Mesodermal cell (in vitro differentiated cells): ENCODE results near the gene TRAM2.

Experiments
- H3K27ac ChIP-seq: 2 replicates; pipeline ENCODE4 v1.7.0; 2013; ENCODE audit warnings: mild to moderate bottlenecking, low read depth, low read length, moderate library complexity; ENCODE audit not compliant: severe bottlenecking
- H3K36me3 ChIP-seq: 2 replicates; pipeline ENCODE4 v1.7.1; 2013; ENCODE audit warnings: mild to moderate bottlenecking, low read length, moderate library complexity; ENCODE audit not compliant: control insufficient read depth, insufficient read depth
- H3K4me1 ChIP-seq: one replicate; pipeline ENCODE4 v1.7.1; 2013; ENCODE audit warnings: mild to moderate bottlenecking, low read length; ENCODE audit not compliant: insufficient read depth, control insufficient read depth, poor library complexity, severe bottlenecking
- H3K4me3 ChIP-seq: 2 replicates; pipeline ENCODE4 v1.7.0; 2013; ENCODE audit warnings: low read length, control low read depth, mild to moderate bottlenecking; ENCODE audit not compliant: insufficient read depth, poor library complexity, severe bottlenecking; ENCODE audit errors: extremely low read depth
- H3K9me3 ChIP-seq: 2 replicates; pipeline ENCODE4 v1.7.1; 2013; ENCODE audit warnings: mild to moderate bottlenecking, low read length, moderate library complexity; ENCODE audit not compliant: control insufficient read depth
- WGBS, 2 experiments: methylation state at CpG; one replicate each; pipeline ENCODE4 v1.1.5; 2013; ENCODE audit warnings: missing lambda C conversion rate in 2 of 2; ENCODE audit not compliant: insufficient coverage in 2 of 2; 5-methylcytosine and 5-hydroxymethylcytosine counted together

TRAM2 gene

GRCh38 chr6:52610745-52611355, 34.0 kb upstream of the TRAM2 start:
- Histone ChIP-seq H3K9me3 (no peaks in the 10 kb centered on the region), H3K27ac (peak overlapping the region; percentile 24), H3K36me3 (no peaks in the 10 kb centered on the region), H3K4me3 (no peak overlapping the region), H3K4me1 (peaks cover 12% of the 10 kb centered on the region)
- 85 to 94% methylated on average over 5 of the region's 5 CpGs for WGBS, 2 experiments

DNA sequence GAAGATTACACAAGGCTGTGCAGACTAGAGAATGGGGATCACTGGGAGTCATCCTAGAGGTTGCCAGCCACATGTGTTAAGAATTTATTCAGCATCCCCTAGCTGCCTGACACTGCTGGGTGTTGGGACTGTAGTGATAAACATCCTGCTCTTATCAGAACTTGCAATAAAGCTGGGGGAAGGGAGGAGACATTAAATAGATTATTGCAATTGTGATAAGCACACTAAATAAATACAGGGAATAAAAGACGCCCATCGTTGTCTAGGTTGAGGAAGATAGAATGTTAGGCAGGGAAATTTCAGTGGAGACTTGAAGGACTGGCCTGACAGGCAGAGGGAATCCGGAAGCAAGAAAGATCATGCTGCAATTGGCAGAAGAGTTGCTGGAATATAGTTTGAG, 33.2 kb upstream of the TRAM2 start:
- Histone ChIP-seq H3K27ac (no peak overlapping the region), H3K4me1 (peaks cover 12% of the 10 kb centered on the region)
- 87 to 100% methylated on average over 2 to 3 of the region's 3 CpGs for WGBS, 2 experiments

GRCh38 chr6:52605610-52606185, 28.8 kb upstream of the TRAM2 start:
- H3K9me3 ChIP-seq: no peaks in the 10 kb centered on the region
- H3K4me3 ChIP-seq: no peak overlapping the region
- no peaks in the 10 kb centered on the region for H3K36me3 ChIP-seq
- peaks cover 16% of the 10 kb centered on the region for H3K4me1 ChIP-seq
- 91 to 100% methylated on average over 2 to 3 of the region's 5 CpGs for WGBS, 2 experiments
- no peak overlapping the region for H3K27ac ChIP-seq

More for the DNA sequence above, 33.2 kb upstream of the TRAM2 start:
- no peak overlapping the region for H3K4me3 ChIP-seq
- no peaks in the 10 kb centered on the region for H3K36me3 ChIP-seq
- H3K9me3 ChIP-seq: no peaks in the 10 kb centered on the region

DNA sequence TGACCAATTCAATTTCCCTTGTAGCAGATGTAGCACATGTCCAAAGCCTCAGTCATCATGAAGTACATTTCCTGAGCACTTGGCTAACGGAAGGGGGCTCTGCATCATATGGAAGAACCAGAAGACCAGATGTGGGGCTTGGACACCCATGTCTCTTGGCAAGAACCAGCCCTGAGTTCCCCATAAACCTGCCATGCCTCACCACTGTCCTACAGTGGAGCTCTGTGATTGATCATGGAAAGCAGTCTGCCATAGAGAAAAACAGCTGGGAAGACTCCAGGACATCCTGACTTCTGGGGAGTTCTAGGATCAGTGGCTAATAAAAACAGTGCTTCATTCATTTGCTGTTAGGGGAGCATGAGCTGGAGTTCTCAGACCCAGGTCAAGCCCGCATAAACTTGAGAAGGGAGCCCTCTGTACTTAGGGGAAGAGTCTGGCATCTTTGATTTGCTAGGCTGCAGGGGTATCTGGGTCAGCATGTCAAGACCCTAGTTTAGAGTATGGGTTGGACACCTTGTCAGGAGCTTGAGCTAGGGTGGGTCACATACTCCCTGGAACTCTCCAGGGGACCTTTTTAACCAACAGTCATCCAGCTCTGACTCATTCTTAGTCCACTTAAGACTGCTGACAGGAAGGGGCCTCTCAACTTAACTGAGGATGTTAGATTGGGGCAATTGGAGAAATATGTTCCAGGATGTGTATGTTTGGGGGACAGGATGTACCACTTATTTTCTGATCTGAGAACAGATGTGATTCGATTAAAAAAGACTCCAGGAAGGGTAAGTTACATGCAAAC, 26.3 kb upstream of the TRAM2 start:
- H3K36me3 ChIP-seq: no peaks in the 10 kb centered on the region
- H3K4me3 ChIP-seq: no peak overlapping the region
- peak overlapping the region; percentile 65 for H3K27ac ChIP-seq
- peaks cover 11% of the 10 kb centered on the region for H3K4me1 ChIP-seq
- WGBS, 2 experiments: 96 to 100% methylated on average over 2 of the region's 3 CpGs
- H3K9me3 ChIP-seq: no peaks in the 10 kb centered on the region

GRCh38 chr6:52598824-52599190, 21.9 kb upstream of the TRAM2 start:
- Histone ChIP-seq H3K4me1 (peaks cover 36% of the 10 kb centered on the region), H3K9me3 (no peaks in the 10 kb centered on the region), H3K27ac (no peak overlapping the region), H3K36me3 (no peaks in the 10 kb centered on the region), H3K4me3 (no peak overlapping the region)
- WGBS, 2 experiments: 95 to 100% methylated on average over 2 of the region's 2 CpGs

GRCh38 chr6:52598123-52598823, 21.4 kb upstream of the TRAM2 start:
- Histone ChIP-seq H3K36me3 (no peaks in the 10 kb centered on the region), H3K27ac (no peak overlapping the region), H3K4me3 (no peak overlapping the region)

GRCh38 chr6:52597738-52598122, 20.9 kb upstream of the TRAM2 start:
- H3K4me3 ChIP-seq: no peak overlapping the region

More at GRCh38 chr6:52598123-52598823, 21.4 kb upstream of the TRAM2 start:
- H3K4me1 ChIP-seq: peaks cover 31% of the 10 kb centered on the region
- 43 to 47% methylated on average over 7 to 8 of the region's 12 CpGs for WGBS, 2 experiments
- no peaks in the 10 kb centered on the region for H3K9me3 ChIP-seq

DNA sequence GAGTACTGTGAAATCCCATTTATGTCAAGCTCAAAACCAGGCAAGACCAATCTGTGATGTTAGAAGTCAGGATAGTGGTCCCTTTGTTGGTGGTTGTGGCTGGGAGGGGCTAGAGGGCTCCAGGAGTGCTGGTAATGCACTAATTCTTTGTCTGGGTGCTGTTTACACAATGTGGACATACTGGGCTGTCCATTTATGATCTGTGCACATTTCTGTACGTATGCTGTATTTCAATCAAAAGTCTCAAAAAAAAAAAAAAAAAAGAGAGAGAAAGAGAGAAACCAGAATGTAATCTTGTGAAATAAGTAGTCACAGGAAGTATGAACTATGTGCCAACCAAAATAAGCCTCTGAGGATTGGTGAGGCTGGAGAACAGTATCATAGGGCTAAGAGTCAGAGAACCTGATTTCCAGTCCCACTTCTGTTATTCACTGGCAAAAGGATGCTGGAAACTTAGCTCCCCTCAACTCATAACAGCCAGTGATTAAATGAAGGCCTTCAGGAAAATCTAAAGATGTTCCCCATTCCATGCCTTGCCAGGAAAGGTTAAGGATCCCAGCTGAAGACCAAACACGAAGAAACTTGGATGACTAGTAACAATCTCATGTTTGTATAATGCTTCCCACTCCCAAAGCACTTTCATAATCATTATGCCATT, 19.6 kb upstream of the TRAM2 start:
- Histone ChIP-seq H3K9me3 (no peaks in the 10 kb centered on the region), H3K4me3 (no peak overlapping the region), H3K4me1 (peaks cover 25% of the 10 kb centered on the region), H3K36me3 (no peaks in the 10 kb centered on the region), H3K27ac (peak overlapping the region; percentile 69)
- WGBS, 2 experiments: 67% methylated on average over 1 of the region's 2 CpGs; no CpG with 5 or more reads in 1 of the 2 experiments

More at GRCh38 chr6:52597738-52598122, 20.9 kb upstream of the TRAM2 start:
- Histone ChIP-seq H3K4me1 (peaks cover 26% of the 10 kb centered on the region), H3K36me3 (no peaks in the 10 kb centered on the region), H3K27ac (no peak overlapping the region), H3K9me3 (no peaks in the 10 kb centered on the region)

DNA sequence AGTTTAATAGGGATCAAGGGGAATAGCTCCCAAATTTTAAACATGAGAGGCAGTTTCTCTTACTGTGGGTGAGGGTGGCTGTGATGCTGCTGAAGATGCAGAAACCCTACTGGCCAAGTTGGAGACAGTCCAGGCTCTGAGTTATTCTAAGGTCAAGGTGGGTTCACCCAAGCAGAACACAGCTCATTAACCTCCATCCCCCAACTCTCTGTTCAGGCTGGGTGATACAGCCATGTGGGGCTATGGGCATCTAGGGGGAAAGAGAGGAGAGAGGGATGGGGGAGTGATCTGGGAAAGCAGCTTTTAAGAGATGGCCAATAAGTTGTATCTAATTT, 18.9 kb upstream of the TRAM2 start:
- no peaks in the 10 kb centered on the region for H3K9me3 ChIP-seq
- H3K4me3 ChIP-seq: no peak overlapping the region
- no peaks in the 10 kb centered on the region for H3K36me3 ChIP-seq
- peaks cover 25% of the 10 kb centered on the region for H3K4me1 ChIP-seq
- H3K27ac ChIP-seq: peak overlapping the region; percentile 69

DNA sequence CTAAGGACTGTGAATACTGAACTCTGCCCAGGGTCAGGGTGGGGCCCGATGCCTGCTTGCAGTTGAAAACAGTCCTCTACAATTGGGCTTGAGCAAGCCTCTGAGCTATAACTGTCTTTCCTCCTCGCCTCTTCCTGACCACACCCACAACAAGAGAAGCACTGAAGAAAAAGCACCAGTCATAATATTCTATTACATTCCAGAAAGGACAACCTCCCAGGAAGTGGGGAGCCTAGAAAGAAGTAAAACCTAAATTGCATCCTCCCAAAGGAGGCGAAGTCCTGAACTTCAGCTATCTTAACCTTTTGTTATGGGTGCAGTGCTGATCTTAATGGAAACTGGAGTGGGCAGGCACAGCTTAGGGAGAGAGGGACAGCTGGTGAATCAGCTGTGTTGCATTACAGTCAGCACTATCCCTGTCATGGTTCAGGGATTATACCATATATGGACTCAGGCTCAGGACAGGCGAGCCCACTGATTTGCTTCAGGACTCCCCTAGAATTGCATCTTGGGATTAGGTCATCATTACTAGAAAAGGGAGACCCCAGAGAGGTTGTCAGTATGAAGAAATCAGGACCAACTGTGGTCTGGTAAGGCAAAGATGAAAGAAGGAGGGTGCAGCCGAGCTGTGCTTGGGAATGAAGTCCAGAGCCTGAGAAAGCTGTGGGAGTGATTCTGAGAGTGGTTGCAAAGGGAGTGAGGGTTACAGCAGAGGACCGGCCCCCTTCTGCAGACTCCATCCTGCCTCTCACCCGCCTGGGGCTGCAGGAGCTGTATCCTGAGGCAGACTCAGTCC, 18.3 kb upstream of the TRAM2 start:
- no peaks in the 10 kb centered on the region for H3K36me3 ChIP-seq
- no peaks in the 10 kb centered on the region for H3K9me3 ChIP-seq
- WGBS, 2 experiments: 57 to 64% methylated on average over 4 to 5 of the region's 7 CpGs
- no peak overlapping the region for H3K4me3 ChIP-seq
- H3K27ac ChIP-seq: peak overlapping the region; percentile 69
- H3K4me1 ChIP-seq: peaks cover 25% of the 10 kb centered on the region
